ENCODE measurements around the gene DLGAP1.
A peak's percentile ranks its signal among the peaks of the same experiment; 100 is the strongest.

The DLGAP1 gene

DNA sequence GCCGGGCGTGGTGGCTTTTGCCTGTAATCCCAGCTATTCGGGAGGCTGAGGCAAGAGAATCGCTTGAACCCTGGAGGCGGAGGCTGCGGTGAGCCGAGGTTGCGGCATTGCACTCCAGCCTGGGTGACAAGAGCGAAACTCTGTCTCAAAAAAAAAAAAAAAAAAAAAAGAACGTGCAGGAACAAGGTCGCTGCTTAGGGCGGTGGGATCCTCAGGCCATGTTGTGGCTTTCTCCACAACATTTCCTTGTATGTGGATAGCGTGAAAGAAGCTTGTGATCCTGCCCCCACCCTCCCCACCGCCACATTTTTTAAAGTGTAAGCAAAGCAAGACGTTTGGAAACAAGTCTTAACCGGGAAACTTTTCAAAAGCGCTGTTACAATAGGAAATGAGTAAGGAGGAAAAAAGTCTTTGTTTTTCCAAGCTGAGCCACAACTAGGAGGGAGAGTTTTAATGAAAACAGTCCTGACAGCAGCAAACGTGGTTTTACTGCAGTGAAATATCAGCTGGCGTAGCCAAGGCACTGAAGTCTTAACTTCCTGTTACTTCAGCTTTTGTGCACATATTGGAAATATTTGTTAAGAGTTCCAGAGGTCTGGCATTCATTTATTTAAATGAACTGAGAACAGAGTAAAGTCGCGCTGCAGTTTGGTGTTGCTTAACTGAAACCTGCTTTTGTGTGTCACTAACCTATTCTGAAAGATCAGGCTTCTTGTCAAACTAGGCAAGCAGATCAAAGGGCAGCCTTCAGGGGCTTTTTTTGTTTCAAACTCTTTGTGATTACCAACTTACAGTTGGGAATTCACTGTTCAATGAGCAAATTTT lies 1001.4 kb downstream of the DLGAP1 start:
- no peak for DNase-seq

DNA sequence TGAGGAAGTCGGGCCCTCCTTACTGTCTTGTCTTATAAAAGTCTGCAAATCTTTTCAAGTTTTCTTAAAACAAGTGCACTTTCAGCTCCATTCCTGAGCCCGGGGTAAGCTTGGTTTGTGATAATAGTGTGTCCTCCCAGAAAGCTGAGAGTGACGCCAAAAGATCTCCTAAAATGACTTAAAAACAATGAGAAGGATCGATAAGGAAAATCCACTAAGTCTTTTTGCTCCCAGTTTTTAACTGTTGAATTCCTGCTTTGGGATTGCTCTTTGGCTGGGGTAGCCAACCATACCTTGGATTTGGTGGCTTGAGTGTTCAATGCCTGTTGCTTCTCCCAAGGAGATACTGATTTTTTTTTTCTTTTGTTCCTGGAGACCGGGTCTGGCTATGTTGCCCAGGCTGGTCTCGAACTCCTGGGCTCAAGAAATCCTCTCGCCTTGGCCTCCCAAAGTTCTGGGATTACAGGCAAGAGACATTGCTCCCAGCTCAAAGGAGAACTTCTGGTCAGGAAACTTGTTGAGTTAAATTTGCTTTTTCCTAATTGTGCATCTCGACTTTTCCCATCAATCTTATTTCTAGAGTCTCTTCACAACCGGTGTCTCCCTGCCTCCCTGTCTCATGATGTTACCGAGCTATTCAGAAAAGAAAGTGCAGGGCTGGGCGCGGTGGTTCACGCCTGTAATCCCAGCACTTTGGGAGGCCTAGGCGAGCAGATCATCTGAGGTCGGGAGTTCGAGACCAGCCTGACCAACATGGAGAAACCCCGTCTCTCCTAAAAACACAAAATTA lies 1002.2 kb downstream of the DLGAP1 start:
- no peak for DNase-seq

DNA sequence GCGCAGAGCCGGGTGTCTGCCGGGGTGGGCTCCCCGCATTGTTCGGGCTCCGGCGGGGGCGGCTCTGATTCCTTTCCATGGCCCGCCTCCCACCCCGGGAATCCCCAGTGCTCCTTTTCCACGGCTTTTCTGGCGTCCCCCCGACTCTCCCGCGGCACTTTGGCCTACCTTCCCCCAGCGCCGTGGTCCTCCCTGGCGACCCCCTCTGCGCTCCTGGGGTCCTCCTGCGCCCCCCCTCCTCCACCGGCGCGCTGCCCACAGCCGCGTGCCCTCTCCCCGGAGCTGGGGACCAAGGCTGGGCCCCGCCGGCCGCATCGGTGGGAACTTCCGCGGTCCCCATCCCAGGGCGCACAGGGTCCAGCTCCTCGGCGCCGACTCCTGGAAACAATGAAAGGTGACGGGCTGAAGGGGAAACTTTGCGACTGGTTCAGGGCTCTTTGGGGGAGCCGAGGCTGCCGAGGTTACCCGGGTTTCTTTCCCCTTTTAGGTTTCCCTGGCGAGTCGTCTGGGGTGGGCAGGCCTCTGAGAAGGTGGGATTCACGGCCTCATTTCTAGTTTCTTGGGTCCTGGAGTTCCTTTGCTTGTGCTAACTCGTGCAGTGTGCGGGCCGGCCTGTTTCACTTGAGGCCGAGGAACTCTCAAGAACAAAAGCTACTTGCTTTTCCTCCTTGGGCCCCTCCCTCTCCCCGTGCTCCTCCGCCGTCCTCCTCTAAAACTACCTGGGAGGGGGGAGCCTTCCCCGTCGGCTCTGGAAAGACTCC lies 1002.9 kb downstream of the DLGAP1 start:
- DNase-seq = no peak

DNA sequence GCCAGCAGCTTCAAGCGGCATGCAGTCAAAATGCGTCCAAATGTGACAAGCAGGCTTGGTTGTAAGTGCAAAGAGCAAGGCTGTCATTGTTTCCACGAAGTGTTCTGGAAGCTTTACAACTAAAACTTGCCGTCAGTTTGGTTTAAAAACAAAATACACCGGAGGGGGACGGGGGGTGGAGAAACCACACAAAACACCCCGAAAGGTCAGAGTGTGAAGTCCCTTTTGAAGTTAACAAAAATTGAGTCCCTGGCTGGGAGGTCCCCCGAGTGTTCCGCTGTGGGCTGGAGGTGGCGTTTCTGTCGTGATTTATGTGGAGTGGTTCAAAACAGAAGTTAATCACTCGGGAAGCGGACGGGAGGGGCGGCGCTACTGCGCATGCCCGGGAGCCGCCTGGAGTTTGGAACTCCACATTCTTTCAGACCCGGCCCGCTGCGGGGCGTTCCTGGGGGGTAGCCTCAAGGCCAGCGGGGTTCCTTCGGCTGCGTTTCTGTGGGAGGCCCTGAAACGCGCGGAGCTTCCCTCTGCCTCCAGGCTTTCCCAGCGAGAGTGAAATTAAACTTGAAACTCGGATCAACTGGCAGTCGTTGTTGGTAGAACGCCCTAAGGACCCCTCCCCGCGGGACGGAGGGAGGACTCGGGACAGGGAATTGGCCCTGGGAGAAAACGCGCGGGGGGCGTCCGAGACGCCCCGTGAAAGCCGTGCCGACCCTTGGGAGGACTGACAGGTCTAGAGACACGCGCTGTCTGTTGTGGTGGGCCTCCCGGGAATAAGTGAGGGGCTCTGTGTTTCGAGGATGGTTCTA lies 1003.7 kb downstream of the DLGAP1 start:
- DNase-seq = peak; percentile 51

DNA sequence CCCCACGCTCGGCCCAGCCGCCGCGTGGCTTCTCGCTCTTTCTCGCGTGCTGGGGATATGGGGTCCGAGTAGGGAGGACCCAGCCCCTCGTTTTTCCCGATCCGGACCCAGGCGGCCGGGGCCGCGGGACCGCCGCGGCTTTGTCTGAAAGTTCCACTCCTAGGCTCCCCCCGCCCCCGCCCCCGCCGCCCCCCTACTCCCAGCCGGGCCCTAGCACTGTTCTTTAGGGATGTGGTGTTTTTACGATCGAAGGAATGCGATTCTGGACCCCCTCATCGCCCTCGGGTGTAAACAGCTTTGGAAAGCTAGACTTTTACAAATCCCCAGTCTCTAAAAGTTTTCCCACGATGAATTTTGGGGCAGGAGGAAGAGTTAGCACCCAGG lies 1004.3 kb downstream of the DLGAP1 start:
- no peak for DNase-seq

DNA sequence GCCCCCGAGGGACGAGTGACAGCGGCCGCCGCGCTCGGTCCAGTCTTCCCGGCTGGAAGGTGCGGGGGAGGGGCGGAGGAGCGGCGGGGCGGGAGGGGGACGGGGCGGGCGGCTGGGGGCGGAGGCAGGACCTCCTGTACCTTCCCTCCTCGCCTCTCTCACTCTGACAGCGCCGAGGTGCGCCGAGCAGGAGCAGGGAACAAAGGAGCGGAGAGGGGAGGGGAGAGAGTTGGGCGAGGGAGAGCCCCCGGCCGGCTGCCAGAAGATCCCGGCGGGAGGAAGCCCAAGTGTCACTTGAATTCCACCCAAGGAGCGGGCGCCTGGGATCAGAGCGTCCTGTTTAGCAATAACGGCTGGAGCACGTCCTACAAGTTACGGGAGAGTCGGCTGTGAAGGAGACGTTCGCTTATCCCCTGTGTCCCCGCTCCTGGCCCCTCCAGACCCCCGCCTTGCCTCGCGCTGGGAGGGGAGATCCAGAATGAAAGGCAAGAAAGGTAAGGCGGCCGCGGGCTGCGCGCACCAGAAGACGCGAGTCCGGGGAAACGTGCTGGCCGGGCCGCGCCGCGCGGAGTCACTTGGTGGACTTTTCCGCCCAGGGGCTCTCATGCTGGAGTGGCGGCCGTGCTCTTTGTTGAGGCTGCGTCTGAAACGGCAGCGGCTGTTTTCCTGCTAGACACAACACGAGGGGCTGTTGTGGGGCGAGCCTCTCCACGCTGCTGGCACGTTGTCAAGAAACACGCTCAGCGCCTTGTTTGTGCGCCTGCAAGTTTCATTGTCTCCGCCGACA lies 1004.9 kb downstream of the DLGAP1 start, which contains the start of gene TGIF1:
TSS of gene TGIF1 (plus strand) at position 161 of the 787 bp plus-strand sequence. CDS start at position 479, 318 bp downstream.
- peak; percentile 68 for DNase-seq

DNA sequence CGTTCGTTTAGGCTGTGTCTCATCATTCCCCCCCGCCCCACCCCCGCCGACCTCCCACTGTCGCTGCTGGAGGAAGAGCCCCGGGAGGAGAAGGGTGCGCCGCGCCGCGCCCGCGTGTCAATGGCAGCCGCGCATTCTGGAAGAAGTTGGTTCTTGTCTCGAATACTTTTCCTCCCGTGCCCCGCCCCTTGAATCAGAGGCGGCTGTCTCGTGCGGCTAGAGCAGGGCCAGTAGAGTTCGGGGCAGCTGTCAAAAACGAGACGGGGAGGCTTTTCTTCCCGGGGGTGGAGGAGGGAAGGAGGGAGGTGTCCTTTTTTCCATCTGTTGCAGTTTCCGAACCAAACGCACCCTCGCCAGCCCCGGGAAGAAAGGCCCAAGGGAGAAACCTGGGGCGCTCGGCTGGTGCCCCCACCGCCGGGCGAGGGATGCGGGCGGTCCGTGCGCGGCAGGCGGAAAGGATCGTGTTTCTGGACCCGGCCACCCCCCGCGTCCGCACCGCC lies 1005.5 kb downstream of the DLGAP1 start:
- peak; percentile 58 for DNase-seq

DNA sequence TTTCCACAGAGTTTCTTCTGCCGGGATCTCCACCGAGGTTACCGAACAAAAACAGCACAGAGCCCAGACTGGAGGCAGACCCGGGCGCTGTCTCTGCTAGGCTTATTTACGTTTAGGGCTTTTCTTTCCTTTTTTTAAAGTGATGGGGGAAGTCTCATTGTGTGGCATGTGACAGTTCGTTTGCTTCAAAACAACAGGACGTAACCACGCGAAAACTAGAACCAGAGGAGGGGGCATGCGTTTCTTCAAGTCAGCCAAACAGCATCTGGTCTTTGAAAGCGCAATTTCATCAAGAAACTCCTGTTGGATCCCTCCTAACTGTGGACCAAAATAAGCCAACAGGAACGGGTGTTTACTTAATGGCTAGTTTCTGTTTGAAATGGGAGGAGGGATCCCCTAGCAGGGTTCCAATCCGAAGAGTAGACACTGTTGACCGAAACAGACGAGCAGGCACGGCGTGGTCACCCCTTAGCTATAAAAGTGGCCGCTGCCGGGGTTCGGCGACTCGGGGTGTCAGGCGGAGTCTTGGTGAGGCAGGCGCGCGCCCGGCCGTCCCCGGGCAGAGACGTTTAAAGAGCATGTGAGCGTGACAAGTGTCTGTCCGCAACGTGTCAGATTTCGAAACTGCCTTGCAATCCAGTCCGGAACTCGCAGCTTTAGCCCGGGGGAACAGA lies 1006.1 kb downstream of the DLGAP1 start:
- DNase-seq = peak; percentile 28

DNA sequence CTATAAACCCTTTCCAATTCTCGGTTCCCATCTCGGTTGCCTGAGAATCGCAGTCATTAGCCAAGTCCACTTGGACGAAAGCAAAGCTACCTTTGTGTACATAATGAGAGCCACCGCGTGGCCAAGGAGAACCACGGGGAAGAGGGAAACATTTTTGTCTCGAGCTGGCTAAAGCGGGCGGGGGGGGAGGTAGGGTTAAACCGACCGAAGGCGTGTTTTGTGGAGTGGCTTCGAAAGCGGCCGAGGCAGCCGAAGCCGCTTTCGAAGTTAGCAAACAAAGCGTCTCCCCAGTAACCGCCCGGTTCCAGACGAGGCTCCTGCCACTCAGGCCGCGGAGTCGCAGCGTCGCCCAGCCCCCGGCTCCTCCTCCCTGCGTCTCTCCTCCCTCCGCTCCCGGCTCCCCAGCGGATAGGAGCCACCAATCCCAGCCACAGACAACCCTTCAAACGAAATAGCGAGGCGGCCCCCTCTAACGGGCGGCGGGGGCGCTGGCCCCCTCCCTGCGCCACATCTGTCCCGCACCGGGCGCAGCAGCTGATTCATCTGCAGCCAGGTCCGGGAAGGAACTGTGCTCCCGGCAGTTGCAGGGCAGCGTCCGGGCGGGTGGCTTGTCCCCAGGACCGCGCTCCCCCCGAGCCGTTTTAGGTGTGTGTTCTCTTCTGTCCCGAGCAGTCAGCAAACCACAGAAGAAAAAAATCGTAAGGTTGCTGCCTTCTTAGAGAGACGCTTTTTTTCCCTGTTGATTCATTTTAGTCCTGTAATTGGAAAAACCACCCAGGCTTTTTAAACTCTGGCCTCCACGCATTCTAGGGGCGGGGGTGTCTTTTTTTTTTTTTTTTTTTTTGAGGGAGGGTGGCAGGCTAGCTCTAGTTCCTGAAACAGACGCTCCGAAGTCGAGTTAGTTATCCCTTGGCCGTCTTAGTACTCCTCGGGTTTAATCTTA lies 1006.9 kb downstream of the DLGAP1 start:
- DNase-seq = peak; percentile 93

DNA sequence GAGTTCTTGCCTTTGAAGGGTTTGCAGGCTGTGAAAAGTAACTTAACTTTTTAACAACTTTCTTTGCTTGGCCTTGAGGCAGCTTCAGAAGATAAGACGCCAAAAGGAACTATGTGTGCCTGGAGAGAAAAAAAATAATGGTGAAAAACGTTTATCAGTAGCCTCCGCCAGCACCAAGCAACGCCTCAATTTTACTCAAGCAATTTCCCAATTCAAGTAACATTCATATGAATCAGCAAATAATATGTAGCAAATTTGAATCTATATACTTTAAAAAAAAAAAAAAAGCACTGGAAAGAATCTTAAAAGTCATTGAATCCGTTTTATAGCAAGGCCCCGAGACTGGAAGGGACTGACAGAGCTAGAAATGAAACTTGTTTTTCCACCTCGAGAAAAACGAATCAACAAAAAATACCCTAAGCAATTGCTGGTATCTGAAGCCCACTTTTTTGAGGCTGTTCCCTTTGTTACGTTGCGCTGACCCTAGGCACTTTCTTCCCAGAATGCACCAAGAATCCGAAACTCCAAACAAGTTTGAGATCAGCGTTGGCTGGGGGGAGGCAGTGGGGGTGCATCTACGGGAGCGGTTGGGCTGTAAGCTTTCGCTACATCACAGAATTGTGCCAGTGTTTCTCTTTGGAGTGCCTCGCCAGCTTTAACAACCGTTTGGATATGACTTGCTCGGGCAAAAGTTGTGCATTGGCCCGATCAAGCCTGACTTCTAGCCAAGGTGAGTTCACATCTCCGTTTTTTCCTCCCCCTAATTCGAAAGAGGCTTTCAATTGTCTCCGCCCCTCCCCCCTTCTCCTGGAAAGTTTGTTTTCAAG lies 1007.8 kb downstream of the DLGAP1 start:
- no peak for DNase-seq
